Activated CD8-positive, alpha-beta memory T cell treated with anti-CD3 and anti-CD28 coated beads, Interleukin-2, amount 50 U/mL, for 24 hours (primary cell): ENCODE results near the gene PDE4B.
"Not testable (repeated sequence)": the region's sequence is repeated elsewhere in the genome, so short reads cannot be mapped to it uniquely, and the experiment has no call there.

Experiments used
- DNase-seq: peaks from one replicate; pipeline ENCODE4 v3.0.0-alpha.2; 2020; ENCODE audit errors: extremely low read depth

The PDE4B gene

GRCh38 chr1:66311628-66312027, 518.9 kb downstream of the PDE4B start:
- no peak for DNase-seq

- no peak for DNase-seq
These were observed 519.7 kb downstream of the PDE4B start for GRCh38 chr1:66312271-66312990.

- no peak for DNase-seq
These were observed 520.7 kb downstream of the PDE4B start for GRCh38 chr1:66313429-66313828.

- DNase-seq: no peak
These were observed 523.0 kb downstream of the PDE4B start for GRCh38 chr1:66315671-66316070.

GRCh38 chr1:66316464-66317247, 524.0 kb downstream of the PDE4B start:
- DNase-seq: no peak

- no peak for DNase-seq
These were observed 524.5 kb downstream of the PDE4B start for GRCh38 chr1:66317248-66317515.

- DNase-seq: no peak
These were observed 527.5 kb downstream of the PDE4B start for GRCh38 chr1:66320231-66320630.

- not testable (repeated sequence) for DNase-seq
These were observed 529.8 kb downstream of the PDE4B start for GRCh38 chr1:66322462-66322861.

GRCh38 chr1:66323958-66324625, 531.4 kb downstream of the PDE4B start:
- DNase-seq: no peak

- DNase-seq: no peak
These were observed 533.1 kb downstream of the PDE4B start for GRCh38 chr1:66325594-66326380.

- no peak for DNase-seq
These were observed 534.2 kb downstream of the PDE4B start for GRCh38 chr1:66326867-66327266.

GRCh38 chr1:66327588-66327987, 534.9 kb downstream of the PDE4B start:
- DNase-seq: no peak

GRCh38 chr1:66328896-66329295, 536.2 kb downstream of the PDE4B start:
- no peak for DNase-seq

GRCh38 chr1:66330722-66331141, 538.0 kb downstream of the PDE4B start:
- DNase-seq: no peak

GRCh38 chr1:66331658-66332547, 539.2 kb downstream of the PDE4B start:
- DNase-seq: no peak

GRCh38 chr1:66332548-66332901, 539.8 kb downstream of the PDE4B start:
- no peak for DNase-seq

- no peak for DNase-seq
These were observed 540.9 kb downstream of the PDE4B start for GRCh38 chr1:66333466-66334199.

GRCh38 chr1:66334318-66334717, 541.6 kb downstream of the PDE4B start:
- DNase-seq: no peak

- no peak for DNase-seq
These were observed 542.4 kb downstream of the PDE4B start for GRCh38 chr1:66335125-66335524.

GRCh38 chr1:66335859-66336640, 543.4 kb downstream of the PDE4B start:
- no peak for DNase-seq
